Measurements from ENCODE around the gene PLCL2.
"Not testable (repeated sequence)": the region's sequence is repeated elsewhere in the genome, so short reads cannot be mapped to it uniquely, and the experiment has no call there.

Gene PLCL2

GRCh38 chr3:16957852-16958251 lies 73.1 kb downstream of the PLCL2 start:
- not testable (repeated sequence) for DNase-seq (ENCODE audit: low spot score); FAIRE-seq

- DNase-seq (ENCODE audit: low spot score) (no peak), FAIRE-seq (no peak)
These were observed 75.4 kb downstream of the PLCL2 start for GRCh38 chr3:16960125-16960524.

- no peak for FAIRE-seq
- no peak for DNase-seq (ENCODE audit: low spot score)
These were observed 77.0 kb downstream of the PLCL2 start for GRCh38 chr3:16961621-16962205.

GRCh38 chr3:16975083-16975482 lies 90.3 kb downstream of the PLCL2 start:
- FAIRE-seq: no peak

GRCh38 chr3:16978234-16978920 lies 93.6 kb downstream of the PLCL2 start:
- FAIRE-seq (no peak), DNase-seq (ENCODE audit: low spot score) (no peak)

More at GRCh38 chr3:16975083-16975482, 90.3 kb downstream of the PLCL2 start:
- DNase-seq (ENCODE audit: low spot score): no peak

- no peak for FAIRE-seq
- no peak for DNase-seq (ENCODE audit: low spot score)
These were observed 94.1 kb downstream of the PLCL2 start for GRCh38 chr3:16978921-16979271.

GRCh38 chr3:16979769-16980515 lies 95.2 kb downstream of the PLCL2 start:
- DNase-seq (ENCODE audit: low spot score); FAIRE-seq: not testable (repeated sequence)

- DNase-seq (ENCODE audit: low spot score); FAIRE-seq: not testable (repeated sequence)
These were observed 95.8 kb downstream of the PLCL2 start for GRCh38 chr3:16980526-16980925.

GRCh38 chr3:16982460-16982859 lies 97.7 kb downstream of the PLCL2 start:
- FAIRE-seq: no peak
- DNase-seq (ENCODE audit: low spot score): no peak

- no peak for DNase-seq (ENCODE audit: low spot score)
- no peak for FAIRE-seq
These were observed 100.9 kb downstream of the PLCL2 start for GRCh38 chr3:16985608-16986007.

GRCh38 chr3:16987141-16987540 lies 102.4 kb downstream of the PLCL2 start:
- DNase-seq (ENCODE audit: low spot score) (no peak), FAIRE-seq (no peak)

- FAIRE-seq: no peak
These were observed 105.4 kb downstream of the PLCL2 start for GRCh38 chr3:16990163-16990562.

GRCh38 chr3:16992198-16992597 lies 107.4 kb downstream of the PLCL2 start:
- no peak for DNase-seq (ENCODE audit: low spot score)
- FAIRE-seq: no peak

More at GRCh38 chr3:16990163-16990562, 105.4 kb downstream of the PLCL2 start:
- no peak for DNase-seq (ENCODE audit: low spot score)

- FAIRE-seq (no peak), DNase-seq (ENCODE audit: low spot score) (no peak)
These were observed 108.5 kb downstream of the PLCL2 start for GRCh38 chr3:16993227-16993626.

- FAIRE-seq: no peak
- DNase-seq (ENCODE audit: low spot score): no peak
These were observed 110.2 kb downstream of the PLCL2 start for GRCh38 chr3:16994854-16995525.

GRCh38 chr3:16995601-16996000 lies 110.8 kb downstream of the PLCL2 start:
- no peak for FAIRE-seq

GRCh38 chr3:16998236-16998923 lies 113.6 kb downstream of the PLCL2 start:
- DNase-seq (ENCODE audit: low spot score): no peak
- FAIRE-seq: no peak

More at GRCh38 chr3:16995601-16996000, 110.8 kb downstream of the PLCL2 start:
- no peak for DNase-seq (ENCODE audit: low spot score)

- FAIRE-seq (no peak), DNase-seq (ENCODE audit: low spot score) (no peak)
These were observed 114.4 kb downstream of the PLCL2 start for GRCh38 chr3:16999161-16999560.

GRCh38 chr3:16999871-17000270 lies 115.1 kb downstream of the PLCL2 start:
- no peak for DNase-seq (ENCODE audit: low spot score)
- no peak for FAIRE-seq

GRCh38 chr3:17003457-17003856 lies 118.7 kb downstream of the PLCL2 start:
- no peak for DNase-seq (ENCODE audit: low spot score)
- no peak for FAIRE-seq

- no peak for FAIRE-seq
- no peak for DNase-seq (ENCODE audit: low spot score)
These were observed 121.5 kb downstream of the PLCL2 start for GRCh38 chr3:17006132-17006852.
